Vagina (tissue), 2 donors: ENCODE data around the gene EXOC6B.

Source experiments
- POLR2A ChIP-seq, 2 donors: fragments of 450-650 bp; IDR thresholded peaks; one replicate each; pipeline ENCODE4 v1.6.1; 2017; ENCODE audit warnings: antibody characterized with exemption in 2 of 2, mild to moderate bottlenecking in 2 of 2, moderate library complexity in 2 of 2
- TF ChIP-seq, protein P1 (sequence below), 3 experiments: fragments of 450-650 bp in 2 of 3; fragments of 200-600 bp in 1 of 3; sonication (generic) in 1 of 3; IDR thresholded peaks; one replicate each; pipeline ENCODE4 v1.5.1; 2017 to 2019; ENCODE audit warnings: antibody characterized with exemption in 3 of 3, mild to moderate bottlenecking in 2 of 3, moderate library complexity in 2 of 3

DNA sequence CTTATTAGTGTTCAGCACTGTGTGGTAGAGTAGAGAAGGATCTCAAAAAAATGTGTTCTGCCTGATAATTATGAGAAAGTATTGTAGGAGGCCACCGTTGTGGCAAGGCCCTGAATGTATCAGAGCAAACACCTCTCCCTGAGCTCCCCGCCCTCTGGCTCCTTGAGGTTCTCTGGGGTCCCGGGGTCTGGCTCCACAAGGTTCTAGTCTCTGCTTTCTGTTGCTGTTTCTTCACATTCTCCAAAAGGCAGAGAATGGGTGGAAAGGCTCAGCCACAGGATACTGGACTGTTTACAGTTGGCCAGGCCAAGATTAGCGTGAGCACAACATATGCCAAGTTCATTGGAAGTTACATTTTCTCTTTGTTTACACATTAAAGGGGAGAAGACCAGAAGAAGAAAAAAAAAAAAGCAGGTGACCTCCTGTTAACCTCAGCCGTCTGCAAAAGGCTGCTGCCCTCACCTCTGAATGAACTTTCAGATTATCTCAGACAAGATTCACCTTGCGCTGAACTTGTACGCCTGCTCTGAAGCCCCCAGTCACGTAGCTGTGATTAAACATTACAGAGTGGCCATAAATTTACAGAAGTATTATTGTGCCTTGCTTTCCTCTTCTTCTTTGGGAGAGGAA, 621.6 kb downstream of the EXOC6B start:
- TF ChIP-seq, protein P1, sequence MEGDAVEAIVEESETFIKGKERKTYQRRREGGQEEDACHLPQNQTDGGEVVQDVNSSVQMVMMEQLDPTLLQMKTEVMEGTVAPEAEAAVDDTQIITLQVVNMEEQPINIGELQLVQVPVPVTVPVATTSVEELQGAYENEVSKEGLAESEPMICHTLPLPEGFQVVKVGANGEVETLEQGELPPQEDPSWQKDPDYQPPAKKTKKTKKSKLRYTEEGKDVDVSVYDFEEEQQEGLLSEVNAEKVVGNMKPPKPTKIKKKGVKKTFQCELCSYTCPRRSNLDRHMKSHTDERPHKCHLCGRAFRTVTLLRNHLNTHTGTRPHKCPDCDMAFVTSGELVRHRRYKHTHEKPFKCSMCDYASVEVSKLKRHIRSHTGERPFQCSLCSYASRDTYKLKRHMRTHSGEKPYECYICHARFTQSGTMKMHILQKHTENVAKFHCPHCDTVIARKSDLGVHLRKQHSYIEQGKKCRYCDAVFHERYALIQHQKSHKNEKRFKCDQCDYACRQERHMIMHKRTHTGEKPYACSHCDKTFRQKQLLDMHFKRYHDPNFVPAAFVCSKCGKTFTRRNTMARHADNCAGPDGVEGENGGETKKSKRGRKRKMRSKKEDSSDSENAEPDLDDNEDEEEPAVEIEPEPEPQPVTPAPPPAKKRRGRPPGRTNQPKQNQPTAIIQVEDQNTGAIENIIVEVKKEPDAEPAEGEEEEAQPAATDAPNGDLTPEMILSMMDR (IDR thresholded peaks at IDR 0.05): no peak
- TF ChIP-seq POLR2A (IDR thresholded peaks at IDR 0.05): no peak
